BJ (cell line): ENCODE results near the gene SUPT3H. TPM values are rescaled to one million over a fixed set of nuclear protein-coding genes. Genes with fewer than 3 reads are reported as not detected.

ENCODE experiments used
- CTCF ChIA-PET: fragments of 350-600 bp; formaldehyde crosslinking; extraction: SDS; loops from one replicate; lab custom pipeline; 2021; ENCODE audit warnings: antibody characterized with exemption, inconsistent platforms; lab: Yijun Ruan, JAX
- POLR2A ChIA-PET: fragments of 300-600 bp; sonication (Branson Sonifier 250); formaldehyde crosslinking; extraction: SDS; loops from one replicate; lab custom pipeline; 2021; ENCODE audit warnings: antibody characterized with exemption; lab: Charles Lee
- DNase-seq: peaks from one replicate; pipeline ENCODE4 v3.0.0-alpha.2; 2011; ENCODE audit warnings: low read depth
- H3K27me3 ChIP-seq: 2 replicates; pipeline ENCODE4 v1.6.0; 2011; ENCODE audit warnings: low read length; ENCODE audit not compliant: control insufficient read depth, insufficient read depth
- H3K36me3 ChIP-seq: 2 replicates; pipeline ENCODE4 v1.5.1; 2011; ENCODE audit warnings: low read length; ENCODE audit not compliant: control insufficient read depth, insufficient read depth
- H3K4me3 ChIP-seq: 2 replicates; pipeline ENCODE4 v1.5.1; 2011; ENCODE audit warnings: low read depth, mild to moderate bottlenecking, control low read depth, low read length
- polyA plus RNA-seq: library from polyadenylated mRNA; depleted of rRNA; stranded (reverse); fragments of >200 nt; gene quantifications from 2 replicates; pipeline ENCODE4 v1.2.3, GENCODE V29; 2011
- TF ChIP-seq, protein P1 (sequence below): IDR thresholded peaks from 2 replicates; pipeline ENCODE4 v1.5.1; 2011; ENCODE audit warnings: low read depth, mild to moderate bottlenecking, control low read depth, inconsistent platforms, low read length, moderate library complexity; ENCODE audit not compliant: insufficient read depth

The SUPT3H gene
- polyA plus RNA-seq, 1 experiment: 7.8 TPM

DNA sequence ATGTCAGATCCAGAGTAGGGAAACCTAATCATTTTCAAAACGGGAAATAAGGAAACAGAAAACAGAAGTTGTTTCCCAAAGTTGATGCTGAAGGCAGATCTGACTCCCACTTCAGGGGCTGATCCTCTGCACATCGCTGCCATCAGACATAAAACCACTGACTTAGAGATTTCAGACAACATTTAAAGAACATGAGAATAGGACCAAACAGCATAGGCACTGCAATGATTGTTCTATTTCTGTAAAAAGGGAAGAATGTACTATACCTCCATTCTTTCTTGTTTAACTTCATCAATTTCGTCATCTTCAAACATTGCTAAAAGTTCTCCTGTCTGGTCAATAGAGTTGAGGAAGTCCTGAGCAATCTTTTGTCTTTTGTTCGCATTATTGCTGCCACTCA, 374.3 kb downstream of the SUPT3H start:
- DNase-seq: no peak
- Histone ChIP-seq H3K4me3 (no peak overlapping the region), H3K27me3 (no peaks in the 10 kb centered on the region), H3K36me3 (no peaks in the 10 kb centered on the region)
- ChIA-PET POLR2A (no interaction called here), CTCF (no interaction called here)
- TF ChIP-seq, protein P1, sequence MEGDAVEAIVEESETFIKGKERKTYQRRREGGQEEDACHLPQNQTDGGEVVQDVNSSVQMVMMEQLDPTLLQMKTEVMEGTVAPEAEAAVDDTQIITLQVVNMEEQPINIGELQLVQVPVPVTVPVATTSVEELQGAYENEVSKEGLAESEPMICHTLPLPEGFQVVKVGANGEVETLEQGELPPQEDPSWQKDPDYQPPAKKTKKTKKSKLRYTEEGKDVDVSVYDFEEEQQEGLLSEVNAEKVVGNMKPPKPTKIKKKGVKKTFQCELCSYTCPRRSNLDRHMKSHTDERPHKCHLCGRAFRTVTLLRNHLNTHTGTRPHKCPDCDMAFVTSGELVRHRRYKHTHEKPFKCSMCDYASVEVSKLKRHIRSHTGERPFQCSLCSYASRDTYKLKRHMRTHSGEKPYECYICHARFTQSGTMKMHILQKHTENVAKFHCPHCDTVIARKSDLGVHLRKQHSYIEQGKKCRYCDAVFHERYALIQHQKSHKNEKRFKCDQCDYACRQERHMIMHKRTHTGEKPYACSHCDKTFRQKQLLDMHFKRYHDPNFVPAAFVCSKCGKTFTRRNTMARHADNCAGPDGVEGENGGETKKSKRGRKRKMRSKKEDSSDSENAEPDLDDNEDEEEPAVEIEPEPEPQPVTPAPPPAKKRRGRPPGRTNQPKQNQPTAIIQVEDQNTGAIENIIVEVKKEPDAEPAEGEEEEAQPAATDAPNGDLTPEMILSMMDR: no peak

DNA sequence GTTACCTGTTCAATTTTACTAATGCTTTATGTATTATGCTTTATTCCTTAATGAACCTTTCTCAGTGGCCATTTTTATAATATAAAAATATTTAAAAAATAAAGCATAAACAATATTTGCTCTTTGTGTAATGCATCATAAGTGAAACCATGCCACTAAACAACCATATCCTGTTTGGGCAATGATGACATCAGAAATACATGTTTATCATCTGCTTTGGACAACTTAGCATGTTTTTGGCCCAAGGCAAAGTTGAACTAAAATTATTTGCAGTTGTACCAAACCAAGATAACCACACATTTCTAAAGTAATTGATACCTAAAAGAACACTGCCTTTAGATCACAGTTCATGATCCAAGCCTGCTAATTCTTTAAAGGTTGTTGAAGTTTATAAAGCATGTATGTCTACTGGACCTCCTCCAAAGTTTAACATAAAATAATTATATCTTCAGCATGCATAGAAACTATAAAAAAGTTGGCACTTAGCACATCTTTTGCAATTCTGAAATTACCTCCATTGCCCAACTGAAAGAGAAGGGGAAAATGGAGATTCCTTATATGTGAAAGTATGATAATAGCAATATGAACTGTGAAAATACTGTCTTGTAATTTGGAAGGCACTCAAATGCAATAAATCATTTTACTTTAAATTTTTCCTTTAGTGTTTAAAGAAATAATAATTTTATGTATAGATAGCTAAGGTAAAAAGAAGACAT, 375.2 kb downstream of the SUPT3H start:
- POLR2A ChIA-PET: no interaction called here

DNA sequence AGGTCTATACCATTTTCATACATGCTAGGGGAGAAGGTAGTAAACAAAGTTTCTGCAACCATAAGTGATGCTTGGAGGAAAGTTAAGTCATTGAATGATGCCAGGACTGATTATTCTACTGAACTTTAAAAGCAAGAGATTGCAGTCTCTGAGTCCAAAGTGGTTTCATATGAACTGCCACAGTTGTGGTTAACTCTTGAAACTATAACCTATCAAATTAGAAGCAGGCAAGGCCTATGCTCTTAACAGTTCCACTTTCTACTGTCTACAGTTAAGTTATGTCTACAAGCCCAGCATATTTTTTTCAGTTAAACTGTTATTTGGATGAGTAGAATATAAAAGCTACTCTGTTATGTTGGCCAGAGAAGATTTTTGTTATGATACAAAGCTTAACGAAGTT, 376.1 kb downstream of the SUPT3H start:
- ChIA-PET CTCF (interaction anchor here (0.6 to 1.3 kb wide), 2 partner anchors 14 to 20 kb away, joined by 3 read pairs; no protein-coding TSS in a partner anchor), POLR2A (no interaction called here)
- no peak for DNase-seq
- Histone ChIP-seq H3K4me3 (no peak overlapping the region), H3K27me3 (no peaks in the 10 kb centered on the region), H3K36me3 (no peaks in the 10 kb centered on the region)
- TF ChIP-seq, protein P1: no peak

More for the DNA sequence above, 375.2 kb downstream of the SUPT3H start:
- no peak overlapping the region for H3K4me3 ChIP-seq
- DNase-seq: no peak
- no peaks in the 10 kb centered on the region for H3K27me3 ChIP-seq
- H3K36me3 ChIP-seq: no peaks in the 10 kb centered on the region
- CTCF ChIA-PET: no interaction called here
- TF ChIP-seq, protein P1: no peak

GRCh38 chr6:45000833-45001232, 376.9 kb downstream of the SUPT3H start:
- CTCF ChIA-PET: interaction anchor here (1.3 kb wide), 1 partner anchor 13 kb away, joined by 3 read pairs; no protein-coding TSS in a partner anchor
- TF ChIP-seq, protein P1: no peak
- no peak for DNase-seq
- no peaks in the 10 kb centered on the region for H3K36me3 ChIP-seq
- H3K4me3 ChIP-seq: no peak overlapping the region
- POLR2A ChIA-PET: no interaction called here
- H3K27me3 ChIP-seq: no peaks in the 10 kb centered on the region

GRCh38 chr6:44999066-44999465, 378.7 kb downstream of the SUPT3H start:
- POLR2A ChIA-PET: no interaction called here
- H3K36me3 ChIP-seq: no peaks in the 10 kb centered on the region
- no peak overlapping the region for H3K4me3 ChIP-seq
- CTCF ChIA-PET: no interaction called here
- DNase-seq: no peak
- H3K27me3 ChIP-seq: no peaks in the 10 kb centered on the region
- TF ChIP-seq, protein P1: no peak
